HCT116 (cell line): ENCODE data around the gene TIGD2. TPM values are rescaled to one million over a fixed set of nuclear protein-coding genes. Genes with fewer than 3 reads are reported as not detected.

Source experiments
- ATAC-seq: fragments of 200-7000 bp; cut with Tn5 transposase; 2 replicates; pipeline ENCODE4 v1.9.1; 2020; ENCODE audit warnings: mild to moderate bottlenecking, moderate library complexity
- BruUV-seq: library from RNA; stranded (reverse); fragments of 400-500 nt; replicated peaks from 2 replicates; lab custom pipeline; 2021; lab: Mats Ljungman, UMichigan
- CTCF ChIA-PET: fragments of 300-600 bp; sonication (Branson Sonifier 250); formaldehyde crosslinking; loops from one replicate; lab custom pipeline; 2021; ENCODE audit warnings: antibody characterized with exemption; lab: Charles Lee
- POLR2A ChIA-PET: fragments of 300-600, 350-600 bp; sonication (Branson Sonifier 250); formaldehyde crosslinking; loops from one replicate; lab custom pipeline; 2021; ENCODE audit warnings: antibody characterized with exemption; lab: Charles Lee
- RAD21 ChIA-PET, 2 experiments: fragments of 300-600 bp; sonication (Branson Sonifier 250); formaldehyde crosslinking; loops; one replicate each; lab custom pipeline; 2023; ENCODE audit warnings: low total read pairs in 2 of 2; ENCODE audit not compliant: uncharacterized antibody in 2 of 2, unreplicated experiment in 2 of 2, low non-redundant PET in 1 of 2; lab: Charles Lee
- DNase-seq: peaks from one replicate; pipeline ENCODE4 v3.0.0-alpha.2; 2010; ENCODE audit warnings: low read depth, low spot score
- H2AFZ ChIP-seq: fragments of 200-600 bp; shearing (Covaris generic), sonication (generic); 2 replicates; pipeline ENCODE4 v1.6.1; 2017; ENCODE audit warnings: low read depth, mixed run types, mixed read lengths, antibody characterized with exemption, low read length; ENCODE audit not compliant: poor library complexity, severe bottlenecking
- H3K27ac ChIP-seq: 2 replicates; pipeline ENCODE4 v1.5.1; 2012; ENCODE audit warnings: low read depth, low read length
- H3K27me3 ChIP-seq: fragments of 200-600 bp; sonication (generic); 2 replicates; pipeline ENCODE4 v1.6.1; 2016; ENCODE audit warnings: mixed run types, low read length, mixed read lengths; ENCODE audit not compliant: insufficient read depth
- H3K36me3 ChIP-seq, 2 experiments: fragments of 200-500 bp in 1 of 2; fragments of 200-600 bp in 1 of 2; sonication (Bioruptor generic) in 1 of 2; sonication (generic) in 1 of 2; 2 replicates each; pipeline versions ENCODE4 v1.5.1 to v1.6.1; 2014 to 2016; ENCODE audit warnings: low read length in 2 of 2, inconsistent platforms in 1 of 2, mixed read lengths in 1 of 2, mixed run types in 1 of 2; ENCODE audit not compliant: insufficient read depth in 2 of 2, control insufficient read depth in 1 of 2
- H3K4me1 ChIP-seq, 2 experiments: fragments of 200-600 bp in 1 of 2; sonication (generic) in 1 of 2; 2 replicates each; pipeline versions ENCODE4 v1.5.1 to v1.6.1; 2012 to 2017; ENCODE audit warnings: low read length in 2 of 2, inconsistent platforms in 1 of 2, mild to moderate bottlenecking in 1 of 2, mixed read lengths in 1 of 2, mixed run types in 1 of 2, moderate library complexity in 1 of 2; ENCODE audit not compliant: insufficient read depth in 2 of 2, control insufficient read depth in 1 of 2
- H3K4me2 ChIP-seq: fragments of 200-600 bp; sonication (generic); 2 replicates; pipeline ENCODE4 v1.6.1; 2017; ENCODE audit warnings: mixed run types, low read length, mixed read lengths
- H3K4me3 ChIP-seq, 2 experiments: fragments of 200-600 bp in 1 of 2; sonication (generic) in 1 of 2; replicated peaks in 1 of 2; 2 replicates each; pipeline ENCODE4 v1.5.1; 2011 to 2016; ENCODE audit warnings: low read length in 2 of 2, control low read depth in 1 of 2, low read depth in 1 of 2, mild to moderate bottlenecking in 1 of 2, mixed read lengths in 1 of 2, mixed run types in 1 of 2
- H3K79me2 ChIP-seq: fragments of 200-600 bp; sonication (generic); 2 replicates; pipeline ENCODE4 v1.6.1; 2017; ENCODE audit warnings: mild to moderate bottlenecking, mixed run types, low read length, moderate library complexity, mixed read lengths; ENCODE audit not compliant: insufficient read depth
- H3K9ac ChIP-seq: fragments of 200-600 bp; sonication (generic); 2 replicates; pipeline ENCODE4 v1.6.1; 2016; ENCODE audit warnings: low read length, mixed read lengths
- H3K9me2 ChIP-seq: fragments of 200-600 bp; sonication (generic), shearing (Covaris generic); 2 replicates; pipeline ENCODE4 v1.6.1; 2017; ENCODE audit warnings: mixed run types, mild to moderate bottlenecking, moderate library complexity; ENCODE audit not compliant: insufficient read depth
- H3K9me3 ChIP-seq, 2 experiments: fragments of 200-500 bp in 1 of 2; fragments of 200-600 bp in 1 of 2; sonication (Bioruptor generic) in 1 of 2; sonication (generic) in 1 of 2; 2 replicates each; pipeline ENCODE4 v1.6.1; 2014 to 2017; ENCODE audit warnings: low read length in 2 of 2, mixed read lengths in 2 of 2, inconsistent platforms in 1 of 2, low read depth in 1 of 2, mild to moderate bottlenecking in 1 of 2, mixed run types in 1 of 2, moderate library complexity in 1 of 2; ENCODE audit not compliant: control insufficient read depth in 1 of 2, insufficient read depth in 1 of 2
- H4K20me1 ChIP-seq: fragments of 200-600 bp; sonication (generic), shearing (Covaris generic); 2 replicates; pipeline ENCODE4 v1.6.1; 2017; ENCODE audit warnings: mixed run types, mild to moderate bottlenecking, moderate library complexity; ENCODE audit not compliant: insufficient read depth
- CBX3 ChIP-seq: IDR thresholded peaks from 2 replicates; pipeline ENCODE4 v1.6.1; 2012; ENCODE audit warnings: low read depth
- CEBPB ChIP-seq: IDR thresholded peaks from 2 replicates; pipeline ENCODE4 v1.6.1; 2012; ENCODE audit warnings: low read depth
- EGR1 ChIP-seq: IDR thresholded peaks from 2 replicates; pipeline ENCODE4 v1.6.1; 2012; ENCODE audit warnings: low read depth
- EZH2 ChIP-seq: fragments of 200-600 bp; sonication (generic); IDR thresholded peaks from 2 replicates; pipeline ENCODE4 v1.6.1; 2017; ENCODE audit warnings: antibody characterized with exemption, mixed run types
- FOSL1 ChIP-seq: IDR thresholded peaks from 2 replicates; pipeline ENCODE4 v1.6.1; 2012; ENCODE audit warnings: low read depth
- REST ChIP-seq: IDR thresholded peaks from 2 replicates; pipeline ENCODE4 v1.6.1; 2012; ENCODE audit warnings: low read depth
- SIN3A ChIP-seq: IDR thresholded peaks from 2 replicates; pipeline ENCODE4 v1.6.1; 2012; ENCODE audit warnings: low read depth
- SRF ChIP-seq: IDR thresholded peaks from 2 replicates; pipeline ENCODE4 v1.6.1; 2012; ENCODE audit warnings: low read depth
- ZBTB33 ChIP-seq: IDR thresholded peaks from 2 replicates; pipeline ENCODE4 v1.6.1; 2011; ENCODE audit warnings: mild to moderate bottlenecking, low read length, moderate library complexity; ENCODE audit not compliant: insufficient replicate concordance; ENCODE audit errors: extremely low read depth
- intact Hi-C: fragments of 100-400 bp; cut with micrococcal nuclease; formaldehyde crosslinking; loops from 2 replicates; pipeline ENCODE4 v1.10.0; 2022
- total RNA-seq: library from RNA; stranded (reverse); gene quantifications from one replicate; pipeline ENCODE4 v1.2.1, GENCODE V29; 2021; ENCODE audit not compliant: unreplicated experiment

TIGD2 gene
- total RNA-seq, 1 experiment from 2014 or later = 10.3 TPM

- no peak overlapping the region for H3K4me3 ChIP-seq
- DNase-seq = no peak
- no peaks in the 10 kb centered on the region for H3K27me3 ChIP-seq
- H3K27ac ChIP-seq = no peak overlapping the region
- no peak for ATAC-seq
- H3K4me2 ChIP-seq = no peak overlapping the region
- H4K20me1 ChIP-seq = no peaks in the 10 kb centered on the region
- TF ChIP-seq CBX3 (no peak), EGR1 (no peak), EZH2 (no peak), FOSL1 (no peak), SIN3A (no peak), SRF (no peak), REST (no peak), CEBPB (no peak), ZBTB33 (no peak)
- TF ChIP-seq, all 23 proteins: peak for 0
- RAD21 ChIA-PET = no interaction called here
- Histone ChIP-seq H3K9me2 (no peaks in the 10 kb centered on the region), H3K36me3 (no peaks in the 10 kb centered on the region), H3K9me3 (no peaks in the 10 kb centered on the region), H2AFZ (no peak overlapping the region), H3K79me2 (no peaks in the 10 kb centered on the region), H3K4me1 (peaks cover 4 to 5% of the 10 kb centered on the region in 2 experiments; a peak in 2 of 4 replicates), H3K9ac (no peak overlapping the region)
- no TSS peak for BruUV-seq
- POLR2A ChIA-PET = no interaction called here
- CTCF ChIA-PET = interaction anchor here (0.9 kb wide), 1 partner anchor 9 kb away, joined by 3 read pairs; no protein-coding TSS in a partner anchor
- intact Hi-C loops = no loop called here
Measured at GRCh38 chr4:89129080-89129640, 17.8 kb downstream of the TIGD2 start.
